Measurements from ENCODE around the gene NFIA. TPM values are rescaled to one million over a fixed set of nuclear protein-coding genes. Genes with fewer than 3 reads are reported as not detected.

Gene NFIA
- total and polyA plus RNA-seq, 9 of the 15 experiments (the other 6 are each of a cell fraction or from before 2014, with no cell fraction given) = 5.3 to 24.9 (median 9.8) TPM

- H4K20me1 ChIP-seq (replicated peaks; ENCODE audit: control insufficient read depth, insufficient read depth, low read length) = no peaks in the 10 kb centered on the region
- no peaks in the 10 kb centered on the region for H3K27me3 ChIP-seq (ENCODE audit: control insufficient read depth in 2 of 2, insufficient read depth in 2 of 2, low read length in 2 of 2)
- 89% methylated on average over 3 of the region's 3 CpGs for WGBS (ENCODE audit: insufficient coverage, low coverage, missing lambda C conversion rate)
- no peak overlapping the region for H3K4me2 ChIP-seq (ENCODE audit: insufficient read depth, low read length)
- H3K27ac ChIP-seq (ENCODE audit: extremely low read depth, low read depth, low read length) = no peak overlapping the region
- DNase-seq (ENCODE audit: extremely low read depth in 1 of 4, low spot score in 3 of 4) (no peak), FAIRE-seq (no peak), ATAC-seq (no peak)
- H2AFZ ChIP-seq (ENCODE audit: low read depth, low read length) = no peak overlapping the region
- H3K4me1 ChIP-seq (replicated peaks in 1 of 2; ENCODE audit: control insufficient read depth in 2 of 2, insufficient read depth in 2 of 2, low read length in 2 of 2) = peaks cover 3 to 9% of the 10 kb centered on the region in 2 experiments; a peak in 3 of 5 replicates
- H3K9me1 ChIP-seq (ENCODE audit: control insufficient read depth, insufficient read depth, low read length) = no peaks in the 10 kb centered on the region
- H3K79me2 ChIP-seq (ENCODE audit: control insufficient read depth, insufficient read depth, low read length) = peaks cover 43% of the 10 kb centered on the region
- intact Hi-C loops (cut with micrococcal nuclease) (no loop called here), in situ Hi-C loops (cut with MboI) (no loop called here)
- BruUV-seq (replicated peaks) = no TSS peak
- H3K9me3 ChIP-seq (replicated peaks; ENCODE audit: control insufficient read depth, insufficient read depth, low read depth, low read length) = no peaks in the 10 kb centered on the region
- no peak overlapping the region for H3K9ac ChIP-seq (ENCODE audit: insufficient read depth in 1 of 2, low read depth in 2 of 2, low read length in 2 of 2)
- no peak overlapping the region for H3K4me3 ChIP-seq
- ChIA-PET CTCF (ENCODE audit: low intra/inter-chr PET ratio) (no interaction called here), POLR2A (interaction anchor here (1.2 kb wide), 1 partner anchor 263 kb away, joined by 4 read pairs; no protein-coding TSS in a partner anchor)
- no peak for TF ChIP-seq ZNF436 (CRISPR knock-in tag; IDR thresholded peaks at IDR 0.05)
- TF ChIP-seq TCF7 (IDR thresholded peaks at IDR 0.05; ENCODE audit: borderline replicate concordance) = no peak
- peaks cover 8% of the 10 kb centered on the region for H3K36me3 ChIP-seq (ENCODE audit: control insufficient read depth, insufficient read depth, low read length)
These were observed 193.9 kb downstream of the NFIA start for GRCh38 chr1:61276246-61276645.

- ATAC-seq = no peak
- Histone ChIP-seq H3K9me1 (ENCODE audit: control insufficient read depth, insufficient read depth, low read length) (no peaks in the 10 kb centered on the region), H2AFZ (ENCODE audit: low read depth, low read length) (no peak overlapping the region), H3K27me3 (ENCODE audit: control insufficient read depth in 2 of 2, insufficient read depth in 2 of 2, low read length in 2 of 2) (no peaks in the 10 kb centered on the region), H3K4me2 (ENCODE audit: insufficient read depth, low read length) (no peak overlapping the region), H3K79me2 (ENCODE audit: control insufficient read depth, insufficient read depth, low read length) (peaks cover 33% of the 10 kb centered on the region), H4K20me1 (replicated peaks; ENCODE audit: control insufficient read depth, insufficient read depth, low read length) (no peaks in the 10 kb centered on the region), H3K27ac (ENCODE audit: extremely low read depth, low read depth, low read length) (no peak overlapping the region), H3K9me3 (replicated peaks; ENCODE audit: control insufficient read depth, insufficient read depth, low read depth, low read length) (no peaks in the 10 kb centered on the region), H3K9ac (ENCODE audit: insufficient read depth in 1 of 2, low read depth in 2 of 2, low read length in 2 of 2) (no peak overlapping the region), H3K36me3 (ENCODE audit: control insufficient read depth, insufficient read depth, low read length) (peaks cover 8% of the 10 kb centered on the region), H3K4me3 (no peak overlapping the region), H3K4me1 (replicated peaks in 1 of 2; ENCODE audit: control insufficient read depth in 2 of 2, insufficient read depth in 2 of 2, low read length in 2 of 2) (peaks cover 0 to 5% of the 10 kb centered on the region in 2 experiments; a peak in 2 of 5 replicates)
- DNase-seq (ENCODE audit: extremely low read depth in 1 of 4, low spot score in 3 of 4) = no peak
- BruUV-seq (replicated peaks) = no TSS peak
- POLR2A ChIA-PET = interaction anchor here (0.6 to 1.2 kb wide), 2 partner anchors 167 to 264 kb away, joined by 3 to 4 read pairs; no protein-coding TSS in a partner anchor
- WGBS (ENCODE audit: insufficient coverage, low coverage, missing lambda C conversion rate) = 86% methylated on average over 6 of the region's 7 CpGs
- CTCF ChIA-PET (ENCODE audit: low intra/inter-chr PET ratio) = no interaction called here
- FAIRE-seq = no peak
- TF ChIP-seq DIDO1 (tag; IDR thresholded peaks at IDR 0.05; ENCODE audit: low read depth) (no peak), SMARCB1 (IDR thresholded peaks at IDR 0.05; ENCODE audit: insufficient read length, low read depth) (no peak), RCOR1 (IDR thresholded peaks at IDR 0.05; ENCODE audit: borderline replicate concordance in 1 of 2, low read depth in 2 of 2, low read length in 2 of 2) (no peak), FIP1L1 (IDR thresholded peaks at IDR 0.05; ENCODE audit: low read depth, low read length, poor library complexity, severe bottlenecking) (no peak), AFF1 (IDR thresholded peaks at IDR 0.05; ENCODE audit: low read depth in 1 of 2, partially characterized antibody in 2 of 2) (no peak), HBP1 (CRISPR knock-in tag; IDR thresholded peaks at IDR 0.05) (no peak), HDGF (IDR thresholded peaks at IDR 0.05) (no peak)
- in situ Hi-C loops (cut with MboI) (no loop called here), intact Hi-C loops (cut with micrococcal nuclease) (no loop called here)
These were observed 194.8 kb downstream of the NFIA start for GRCh38 chr1:61277121-61277690.
